K562 (cell line): Measurements from ENCODE around the gene NCOA1. TPM values are rescaled to one million over a fixed set of nuclear protein-coding genes. Genes with fewer than 3 reads are reported as not detected.

Experiments used
- C11orf30 ChIP-seq: fragments of 450-650 bp; IDR thresholded peaks from 2 replicates; pipeline ENCODE4 v1.6.1; 2016; ENCODE audit warnings: low read depth, mild to moderate bottlenecking
- DLX4 ChIP-seq: fragments of 250-450 bp; sonication (Bioruptor Pico); IDR thresholded peaks from 2 replicates; pipeline ENCODE4 v1.6.1; 2021; ENCODE audit warnings: mild to moderate bottlenecking
- FOXP4 ChIP-seq: sonication (generic); formaldehyde crosslinking; IDR thresholded peaks from 2 replicates; pipeline ENCODE4 v1.8.0; 2022; ENCODE audit warnings: mild to moderate bottlenecking, missing genetic modification reagents, borderline replicate concordance
- HNRNPLL ChIP-seq: fragments of 200-400 bp; formaldehyde crosslinking; IDR thresholded peaks from 2 replicates; pipeline ENCODE4 v1.6.1; 2017; ENCODE audit warnings: low read length, low read depth, mild to moderate bottlenecking; ENCODE audit not compliant: poor library complexity, severe bottlenecking
- JUND ChIP-seq, 2 experiments: IDR thresholded peaks; 2 replicates in 1 of 2; 3 replicates in 1 of 2; pipeline ENCODE4 v1.6.1; 2011; ENCODE audit warnings: borderline replicate concordance in 2 of 2, low read depth in 2 of 2, low read length in 2 of 2, improper control_type of control experiment in 1 of 2, missing biosample characterization in 1 of 2, missing genetic modification characterization in 1 of 2, missing genetic modification reagents in 1 of 2
- NR2C2 ChIP-seq, 2 experiments: fragments of 200-800 bp in 1 of 2; sonication (Bioruptor generic) in 1 of 2; sonication (generic) in 1 of 2; formaldehyde crosslinking in 1 of 2; IDR thresholded peaks; 2 replicates each; pipeline versions ENCODE4 v1.6.1 to v1.8.0; 2016 to 2022; ENCODE audit warnings: mild to moderate bottlenecking in 1 of 2, missing compliant biosample characterization in 1 of 2, missing genetic modification characterization in 1 of 2, missing genetic modification reagents in 1 of 2
- PRPF4 ChIP-seq: fragments of 200-400 bp; formaldehyde crosslinking; IDR thresholded peaks from one replicate; pipeline ENCODE4 v1.6.1; 2017; ENCODE audit warnings: low read length, low read depth, mild to moderate bottlenecking; ENCODE audit not compliant: insufficient read depth, poor library complexity, severe bottlenecking
- RAD21 ChIP-seq, 2 experiments: fragments of 250-450 bp in 1 of 2; fragments of 450-650 bp in 1 of 2; sonication (Bioruptor Pico) in 1 of 2; formaldehyde crosslinking in 1 of 2; IDR thresholded peaks in 1 of 2; conservative IDR thresholded peaks in 1 of 2; 2 replicates each; pipeline versions ENCODE4 v1.4.0 to v1.8.0; 2020 to 2022; ENCODE audit warnings: mild to moderate bottlenecking in 2 of 2, moderate library complexity in 1 of 2
- RFX7 ChIP-seq: fragments of 250-450 bp; sonication (Bioruptor Pico); IDR thresholded peaks from 2 replicates; pipeline ENCODE4 v1.5.1; 2021; ENCODE audit warnings: mild to moderate bottlenecking
- SOX6 ChIP-seq: fragments of 450-650 bp; IDR thresholded peaks from 2 replicates; pipeline ENCODE4 v1.6.1; 2014; ENCODE audit warnings: mild to moderate bottlenecking
- YY1 ChIP-seq, 3 experiments: IDR thresholded peaks; 2 replicates each; pipeline ENCODE4 v1.6.1; 2011; ENCODE audit warnings: low read length in 2 of 3, mild to moderate bottlenecking in 2 of 3, moderate library complexity in 2 of 3, borderline replicate concordance in 1 of 3, control low read depth in 1 of 3, low read depth in 1 of 3; ENCODE audit not compliant: insufficient read depth in 3 of 3, insufficient replicate concordance in 2 of 3, control insufficient read depth in 1 of 3, insufficient read length in 1 of 3; ENCODE audit errors: extremely low read depth in 1 of 3
- ZNF212 ChIP-seq: fragments of 450-650 bp; formaldehyde crosslinking; IDR thresholded peaks from 2 replicates; pipeline ENCODE4 v1.4.0; 2020; ENCODE audit warnings: mild to moderate bottlenecking
- ZNF384 ChIP-seq: IDR thresholded peaks from 2 replicates; pipeline ENCODE4 v1.6.1; 2012; ENCODE audit warnings: low read depth, low read length, improper control_type of control experiment
- ZNF584 ChIP-seq: fragments of 200-800 bp; sonication (Bioruptor generic); IDR thresholded peaks from 2 replicates; pipeline ENCODE4 v1.6.1; 2016; ENCODE audit warnings: low read depth, mild to moderate bottlenecking, missing genetic modification characterization, missing compliant biosample characterization
- ZNF639 ChIP-seq, 2 experiments: fragments of 200-800 bp in 1 of 2; sonication (Bioruptor generic) in 1 of 2; sonication (generic) in 1 of 2; formaldehyde crosslinking in 1 of 2; IDR thresholded peaks in 1 of 2; conservative IDR thresholded peaks in 1 of 2; 2 replicates each; pipeline versions ENCODE4 v1.5.0 to v1.6.1; 2016 to 2020; ENCODE audit warnings: missing compliant biosample characterization in 1 of 2, missing genetic modification characterization in 1 of 2, missing genetic modification reagents in 1 of 2
- ZNF766 ChIP-seq: fragments of 200-800 bp; sonication (Bioruptor generic); conservative IDR thresholded peaks from 2 replicates; pipeline ENCODE4 v1.6.1; 2016; ENCODE audit warnings: missing genetic modification characterization, missing compliant biosample characterization
- polyA plus RNA-seq, 8 experiments: library from polyadenylated mRNA; depleted of rRNA in 4 of 8; stranded (reverse) in 5 of 8; unstranded in 3 of 8; fragments of >200 nt; fragmentation: Nextera tagmentation in 2 of 8; fragmentation: Illumina TruSeq in 1 of 8; extraction: Ambion mirVana in 2 of 8; extraction: Trizol in 1 of 8; gene quantifications; 2 replicates each; pipeline versions ENCODE4 v1.2.1 to v1.2.3, GENCODE V29; 2011 to 2014; ENCODE audit warnings: inconsistent platforms in 1 of 8, missing spikeins in 1 of 8
- total RNA-seq, 7 experiments: library from RNA; depleted of rRNA in 6 of 7; stranded (reverse); fragments of >200 nt in 6 of 7; fragmentation: Illumina TruSeq in 2 of 7; extraction: Trizol in 2 of 7; gene quantifications; 2 replicates each; pipeline versions ENCODE4 v1.2.1 to v1.2.3, GENCODE V29; 2011 to 2021; ENCODE audit warnings: low replicate concordance in 1 of 7
- TF ChIP-seq, protein P1 (sequence below): fragments of 450-650 bp; IDR thresholded peaks from 2 replicates; pipeline ENCODE4 v1.6.1; 2016; ENCODE audit warnings: mild to moderate bottlenecking

The NCOA1 gene
- total and polyA plus RNA-seq, 9 of the 15 experiments (the other 6 are each of a cell fraction or from before 2014, with no cell fraction given): 4.9 to 25.7 (median 17.0) TPM

- peak; percentile 86 for TF ChIP-seq JUND (IDR thresholded peaks at IDR 0.05; ENCODE audit: borderline replicate concordance, low read depth, low read length)
- peak; percentile 79; the same call in 2 of the 3 replicates for TF ChIP-seq JUND (tag; IDR thresholded peaks at IDR 0.05; ENCODE audit: borderline replicate concordance, low read depth, low read length)
- TF ChIP-seq, protein P1, sequence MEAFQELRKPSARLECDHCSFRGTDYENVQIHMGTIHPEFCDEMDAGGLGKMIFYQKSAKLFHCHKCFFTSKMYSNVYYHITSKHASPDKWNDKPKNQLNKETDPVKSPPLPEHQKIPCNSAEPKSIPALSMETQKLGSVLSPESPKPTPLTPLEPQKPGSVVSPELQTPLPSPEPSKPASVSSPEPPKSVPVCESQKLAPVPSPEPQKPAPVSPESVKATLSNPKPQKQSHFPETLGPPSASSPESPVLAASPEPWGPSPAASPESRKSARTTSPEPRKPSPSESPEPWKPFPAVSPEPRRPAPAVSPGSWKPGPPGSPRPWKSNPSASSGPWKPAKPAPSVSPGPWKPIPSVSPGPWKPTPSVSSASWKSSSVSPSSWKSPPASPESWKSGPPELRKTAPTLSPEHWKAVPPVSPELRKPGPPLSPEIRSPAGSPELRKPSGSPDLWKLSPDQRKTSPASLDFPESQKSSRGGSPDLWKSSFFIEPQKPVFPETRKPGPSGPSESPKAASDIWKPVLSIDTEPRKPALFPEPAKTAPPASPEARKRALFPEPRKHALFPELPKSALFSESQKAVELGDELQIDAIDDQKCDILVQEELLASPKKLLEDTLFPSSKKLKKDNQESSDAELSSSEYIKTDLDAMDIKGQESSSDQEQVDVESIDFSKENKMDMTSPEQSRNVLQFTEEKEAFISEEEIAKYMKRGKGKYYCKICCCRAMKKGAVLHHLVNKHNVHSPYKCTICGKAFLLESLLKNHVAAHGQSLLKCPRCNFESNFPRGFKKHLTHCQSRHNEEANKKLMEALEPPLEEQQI: no peak
- no peak for TF ChIP-seq ZNF384
- no peak for TF ChIP-seq DLX4 (CRISPR knock-in tag)
- TF ChIP-seq RAD21 (CRISPR knock-in tag; conservative IDR thresholded peaks at IDR 0.05 in 1 of 2, IDR thresholded peaks at IDR 0.05 in 1 of 2): no peak
- TF ChIP-seq NR2C2 (CRISPR knock-in tag; IDR thresholded peaks at IDR 0.05): no peak
- TF ChIP-seq NR2C2 (tag; IDR thresholded peaks at IDR 0.05): peak; percentile 69
- TF ChIP-seq ZNF584: peak; percentile 83
- TF ChIP-seq YY1 (IDR thresholded peaks at IDR 0.05; ENCODE audit: borderline replicate concordance in 1 of 3, control insufficient read depth in 1 of 3, extremely low read depth in 1 of 3, insufficient read depth in 3 of 3, insufficient read length in 1 of 3, insufficient replicate concordance in 2 of 3, low read depth in 1 of 3, low read length in 2 of 3): peak in 1 of 3 experiments; percentile 55
- no peak for TF ChIP-seq ZNF212 (CRISPR knock-in tag)
- peak in 1 of 2 experiments; percentile 57; a peak in 1 of 4 replicates for TF ChIP-seq ZNF639 (CRISPR knock-in tag; conservative IDR thresholded peaks at IDR 0.05 in 1 of 2, IDR thresholded peaks at IDR 0.05 in 1 of 2)
- TF ChIP-seq HNRNPLL: no peak
- TF ChIP-seq RFX7 (CRISPR knock-in tag): no peak
- peak; percentile 24; the same call in 1 of the 2 replicates for TF ChIP-seq ZNF766 (CRISPR knock-in tag)
- TF ChIP-seq SOX6: no peak
- peak; percentile 83 for TF ChIP-seq C11orf30
- no peak for TF ChIP-seq FOXP4 (CRISPR knock-in tag)
- TF ChIP-seq PRPF4: no peak
Measured at GRCh38 chr2:24816884-24817283, 325.8 kb downstream of the NCOA1 start (continued).
